Large intestine (tissue), 3 donors: ENCODE measurements around the gene COL26A1. TPM values are rescaled to one million over a fixed set of nuclear protein-coding genes. Genes with fewer than 3 reads are reported as not detected.

Source experiments
- DNase-seq, 2 donors: peaks; one replicate each; pipeline versions ENCODE4 v3.0.0 to v3.0.0-alpha.2; 2013
- H3K27ac ChIP-seq: one replicate; pipeline ENCODE4 v1.5.1; 2013; ENCODE audit warnings: low read length
- H3K27me3 ChIP-seq: 2 replicates; pipeline ENCODE4 v1.6.1; 2013; ENCODE audit warnings: low read length; ENCODE audit not compliant: control insufficient read depth, insufficient read depth
- H3K36me3 ChIP-seq: 2 replicates; pipeline ENCODE4 v1.6.1; 2013; ENCODE audit warnings: low read length; ENCODE audit not compliant: control insufficient read depth, insufficient read depth
- H3K4me1 ChIP-seq: one replicate; pipeline ENCODE4 v1.6.1; 2013; ENCODE audit warnings: low read length; ENCODE audit not compliant: control insufficient read depth, insufficient read depth
- H3K4me3 ChIP-seq: one replicate; pipeline ENCODE4 v1.5.1; 2013; ENCODE audit warnings: low read length
- H3K9me3 ChIP-seq: one replicate; pipeline ENCODE4 v1.6.1; 2013; ENCODE audit warnings: mild to moderate bottlenecking, low read depth, low read length, moderate library complexity; ENCODE audit not compliant: control insufficient read depth
- WGBS: methylation state at CpG from one replicate; pipeline ENCODE4 v1.1.5; 2013; ENCODE audit warnings: low lambda C conversion rate; ENCODE audit not compliant: insufficient coverage; 5-methylcytosine and 5-hydroxymethylcytosine counted together
- polyA plus RNA-seq: library from polyadenylated mRNA; unstranded; fragments of 120-200 nt; gene quantifications from one replicate; pipeline ENCODE4 v1.2.1, GENCODE V29; 2013

COL26A1 gene
- polyA plus RNA-seq, 1 donor: 1.0 TPM

DNA sequence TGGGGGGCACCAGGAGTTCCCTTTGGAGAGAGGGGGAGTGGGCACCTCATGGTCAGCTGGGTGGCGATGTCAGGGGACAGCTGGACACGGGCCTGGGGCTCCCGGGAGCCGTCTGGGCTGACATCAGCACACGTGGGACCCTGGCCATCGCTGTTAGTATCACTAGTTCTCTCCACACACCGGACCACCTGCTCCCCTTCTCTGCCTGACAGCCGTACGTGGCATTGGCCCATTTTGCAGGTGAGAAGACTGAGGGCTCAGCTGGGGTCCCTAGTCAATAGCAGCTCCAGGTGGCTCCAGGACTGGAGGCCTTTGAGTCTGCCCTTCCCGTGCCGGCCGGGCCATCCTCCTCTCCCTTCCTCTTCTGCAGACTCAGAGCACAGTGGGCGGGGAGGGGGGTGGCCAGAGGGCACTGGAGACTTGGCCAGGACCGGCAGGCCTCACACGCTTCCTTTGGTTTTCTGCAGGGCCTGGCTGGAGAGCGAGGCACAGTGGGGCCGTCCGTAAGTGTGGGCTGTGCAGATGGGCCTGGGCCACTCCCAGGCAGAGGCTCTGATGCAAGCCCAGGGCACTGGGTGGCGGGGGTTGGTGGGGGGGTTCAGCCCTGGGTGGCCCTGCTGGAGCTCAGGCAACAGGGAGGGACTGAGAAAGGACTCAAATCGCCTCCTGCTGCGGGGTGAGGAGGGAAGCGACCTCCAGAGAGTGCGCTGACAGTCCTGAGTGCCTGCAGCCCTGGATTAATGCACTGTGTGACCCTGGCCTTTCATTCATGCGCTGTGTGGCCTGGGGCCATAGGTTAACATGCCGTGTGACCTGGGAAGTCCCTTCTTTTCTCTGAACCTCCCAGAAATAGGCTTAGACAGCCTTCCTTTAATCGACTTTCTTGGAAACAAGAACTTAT is 188.2 kb downstream of the COL26A1 start:
- no peaks in the 10 kb centered on the region for H3K36me3 ChIP-seq
- H3K4me3 ChIP-seq: no peak overlapping the region
- WGBS: no CpG with 5 or more reads among the region's 26 CpGs
- H3K27ac ChIP-seq: no peak overlapping the region
- no peaks in the 10 kb centered on the region for H3K4me1 ChIP-seq
- no peak for DNase-seq
- H3K27me3 ChIP-seq: no peaks in the 10 kb centered on the region
- H3K9me3 ChIP-seq: no peaks in the 10 kb centered on the region

DNA sequence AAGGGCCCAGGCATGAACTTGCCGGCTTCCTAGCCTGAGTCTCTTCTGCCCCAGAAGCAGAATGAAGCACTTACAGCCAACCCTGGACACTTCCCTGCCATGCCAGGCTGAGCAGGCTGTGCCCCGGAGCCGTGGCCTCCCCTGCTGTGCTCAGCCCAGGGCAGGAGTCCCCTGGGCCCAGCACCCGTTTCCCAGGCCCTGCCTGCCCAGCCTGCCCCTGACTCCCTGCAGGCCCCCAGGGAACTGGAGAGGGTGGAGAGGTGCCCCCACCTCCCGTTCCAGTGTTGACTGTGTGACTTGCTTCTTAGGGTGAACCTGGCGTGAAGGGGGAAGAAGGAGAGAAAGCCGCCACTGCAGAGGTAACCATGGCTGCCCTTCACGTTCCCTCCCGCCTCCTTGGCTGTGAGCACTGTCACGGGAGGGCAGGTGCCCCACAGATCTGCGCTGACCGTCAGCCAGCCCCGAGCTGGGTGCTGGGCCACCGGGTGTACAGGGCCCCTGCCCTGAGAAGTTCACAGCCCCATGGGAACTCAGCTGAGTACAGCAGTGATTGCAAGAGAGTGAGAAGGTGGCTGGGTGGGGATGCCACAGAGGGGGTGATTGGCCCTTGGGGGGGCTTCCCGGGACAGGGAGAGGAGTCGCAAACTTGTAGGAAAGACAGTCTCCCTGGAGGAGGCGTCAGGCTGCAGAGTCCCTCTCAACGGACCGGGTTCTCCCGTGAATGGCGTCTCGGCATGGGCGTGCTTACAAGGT is 190.5 kb downstream of the COL26A1 start:
- no peaks in the 10 kb centered on the region for H3K27me3 ChIP-seq
- H3K36me3 ChIP-seq: no peaks in the 10 kb centered on the region
- H3K27ac ChIP-seq: no peak overlapping the region
- no peaks in the 10 kb centered on the region for H3K9me3 ChIP-seq
- no peaks in the 10 kb centered on the region for H3K4me1 ChIP-seq
- no peak for DNase-seq
- WGBS: no CpG with 5 or more reads among the region's 23 CpGs
- no peak overlapping the region for H3K4me3 ChIP-seq

DNA sequence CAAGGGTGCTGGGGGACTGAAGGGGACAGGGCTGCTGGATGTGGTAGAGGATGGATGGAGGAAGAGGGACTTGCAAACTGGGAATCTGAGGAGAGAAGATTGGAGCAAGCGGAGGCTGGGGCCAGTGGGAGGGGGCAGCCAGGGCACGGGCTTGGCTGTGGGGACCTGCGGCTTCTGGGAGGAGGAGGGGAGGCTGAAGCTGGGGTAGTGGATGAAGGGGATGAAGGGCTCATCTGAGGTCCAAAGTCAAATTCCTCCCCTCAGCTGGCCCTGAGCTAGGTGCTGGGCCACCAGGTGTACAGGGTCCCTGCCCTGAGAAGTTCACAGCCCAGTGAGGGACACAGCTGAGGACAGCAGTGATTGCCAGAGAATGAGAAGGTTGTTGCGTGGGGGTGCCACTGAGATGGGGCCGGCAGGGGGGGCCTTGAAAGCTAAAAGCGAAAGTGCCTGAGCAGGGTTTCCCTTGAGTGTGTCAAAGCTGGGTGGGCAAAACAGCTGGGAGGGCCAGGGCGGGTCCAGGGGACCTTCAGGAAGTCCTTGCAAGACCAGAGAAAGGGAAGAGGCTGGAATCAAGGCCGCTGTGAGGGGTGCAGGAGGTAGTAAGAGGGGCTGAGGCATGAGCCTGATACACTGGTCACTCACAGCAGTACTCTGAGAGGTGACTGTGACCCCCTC is 191.2 kb downstream of the COL26A1 start:
- Histone ChIP-seq H3K4me1 (no peaks in the 10 kb centered on the region), H3K4me3 (no peak overlapping the region), H3K27ac (no peak overlapping the region), H3K27me3 (no peaks in the 10 kb centered on the region), H3K36me3 (no peaks in the 10 kb centered on the region), H3K9me3 (no peaks in the 10 kb centered on the region)
- 40% methylated on average over 2 of the region's 8 CpGs for WGBS
- no peak for DNase-seq

DNA sequence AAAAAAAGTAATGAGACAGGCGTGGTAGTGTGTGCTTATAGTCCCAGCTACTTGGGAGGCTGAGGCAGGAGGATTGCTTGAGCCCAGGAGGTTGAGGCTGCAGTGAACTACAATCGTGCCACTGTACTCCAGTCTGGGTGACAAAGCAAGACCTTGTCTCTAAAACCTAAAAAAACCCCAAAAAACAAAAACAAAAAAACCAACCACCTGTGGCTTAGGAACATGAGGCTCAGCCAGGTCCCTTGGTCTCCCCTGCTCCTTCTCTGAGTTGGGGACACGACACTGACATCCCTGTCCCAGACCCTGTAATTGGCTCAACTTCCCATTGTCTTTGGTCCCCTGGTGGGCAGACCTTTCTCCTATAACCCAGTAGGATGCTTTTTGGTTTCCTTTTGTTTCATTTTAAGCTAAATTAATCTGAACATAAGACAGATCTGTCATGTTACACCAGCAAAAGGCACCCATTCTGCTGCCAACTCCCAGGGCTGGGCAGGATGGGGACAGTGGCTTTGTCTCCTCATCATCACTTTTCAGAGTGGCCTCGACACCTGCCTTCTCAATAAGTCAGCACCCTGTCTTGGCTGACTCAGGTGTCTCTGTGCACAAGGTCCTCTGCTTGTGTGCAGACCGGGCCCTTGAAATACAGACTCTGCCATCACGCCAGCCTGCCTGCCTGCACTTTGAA is 192.1 kb downstream of the COL26A1 start:
- H3K4me1 ChIP-seq: no peaks in the 10 kb centered on the region
- no peak overlapping the region for H3K27ac ChIP-seq
- H3K9me3 ChIP-seq: no peaks in the 10 kb centered on the region
- no peak overlapping the region for H3K4me3 ChIP-seq
- no CpG with 5 or more reads among the region's 6 CpGs for WGBS
- no peaks in the 10 kb centered on the region for H3K36me3 ChIP-seq
- no peak for DNase-seq
- no peaks in the 10 kb centered on the region for H3K27me3 ChIP-seq

DNA sequence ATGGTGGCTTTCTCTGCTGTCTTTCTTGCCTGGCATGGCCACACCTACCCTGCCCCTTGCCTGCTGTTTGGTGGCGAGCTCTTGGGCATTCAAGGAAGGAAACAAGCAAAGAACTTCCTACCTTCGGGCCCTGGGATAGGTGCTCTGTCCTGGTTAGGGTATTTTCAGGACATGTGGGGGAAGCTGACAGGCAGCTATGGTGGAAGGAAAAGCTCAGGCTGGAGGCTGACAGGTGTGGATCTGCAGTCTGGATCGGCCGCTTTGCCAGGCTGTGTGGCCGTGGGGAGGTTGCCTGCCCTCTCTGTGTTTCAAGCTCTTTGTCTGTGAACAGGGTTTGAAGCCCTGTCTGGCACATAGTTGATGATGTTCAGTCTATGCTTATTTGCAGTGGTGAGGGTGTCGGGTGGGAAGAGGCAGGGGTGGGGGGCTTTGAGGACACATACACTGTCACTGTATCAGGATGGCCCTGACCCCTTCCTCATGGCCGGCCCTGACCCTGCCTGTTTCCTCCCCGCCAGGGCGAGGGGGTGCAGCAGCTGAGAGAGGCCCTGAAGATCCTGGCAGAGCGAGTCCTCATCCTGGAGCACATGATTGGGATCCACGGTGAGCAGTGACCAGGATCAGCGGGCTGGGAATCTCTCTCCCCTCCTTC is 192.7 kb downstream of the COL26A1 start:
- Histone ChIP-seq H3K27me3 (no peaks in the 10 kb centered on the region), H3K36me3 (no peaks in the 10 kb centered on the region), H3K4me3 (no peak overlapping the region), H3K9me3 (no peaks in the 10 kb centered on the region), H3K4me1 (no peaks in the 10 kb centered on the region), H3K27ac (no peak overlapping the region)
- no peak for DNase-seq
- no CpG with 5 or more reads among the region's 12 CpGs for WGBS

DNA sequence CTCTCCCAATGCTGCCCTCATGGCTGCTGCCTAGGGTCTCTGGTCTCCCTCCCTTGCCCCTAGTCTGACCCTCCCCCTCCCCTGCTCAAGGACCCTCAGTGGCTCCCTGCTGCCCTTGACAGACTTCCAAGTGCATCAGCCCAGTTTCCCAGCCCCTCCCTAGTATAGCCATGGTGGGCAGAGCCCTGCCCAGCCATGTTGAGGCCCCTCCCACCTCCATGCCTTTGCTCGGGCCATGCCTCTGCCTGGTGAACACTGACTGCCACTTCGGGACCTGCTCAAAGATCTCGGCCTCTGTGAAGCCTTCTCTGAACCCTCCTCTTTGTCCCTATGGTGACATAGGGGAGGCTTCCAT is 193.2 kb downstream of the COL26A1 start:
- Histone ChIP-seq H3K9me3 (no peaks in the 10 kb centered on the region), H3K27ac (no peak overlapping the region), H3K36me3 (no peaks in the 10 kb centered on the region), H3K4me1 (no peaks in the 10 kb centered on the region), H3K27me3 (no peaks in the 10 kb centered on the region), H3K4me3 (no peak overlapping the region)
- no peak for DNase-seq
- WGBS: no CpG with 5 or more reads among the region's 3 CpGs

DNA sequence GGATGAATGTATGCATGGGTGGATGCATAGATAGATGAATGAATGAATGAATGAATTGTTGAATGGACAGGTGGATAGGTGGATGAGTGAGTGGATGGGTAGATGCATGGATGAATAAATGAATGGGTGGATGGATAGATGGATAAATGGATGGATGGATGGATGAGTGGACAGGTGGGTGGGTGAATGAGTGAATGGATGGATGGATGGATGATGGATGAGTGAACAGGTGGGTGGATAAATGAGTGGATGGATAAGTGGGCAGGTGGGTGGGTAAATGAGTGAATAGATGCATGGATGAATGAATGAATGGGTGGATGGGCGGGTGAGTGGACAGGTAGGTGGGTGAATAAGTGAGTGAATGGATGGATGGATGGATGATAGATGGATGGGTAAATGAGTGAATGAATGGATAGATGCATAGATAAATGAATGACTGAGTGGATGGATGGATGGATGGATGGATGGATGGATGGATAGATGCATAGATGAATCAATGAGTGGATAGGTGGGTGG is 193.8 kb downstream of the COL26A1 start:
- Histone ChIP-seq H3K27ac (no peak overlapping the region), H3K9me3 (no peaks in the 10 kb centered on the region), H3K27me3 (no peaks in the 10 kb centered on the region), H3K36me3 (no peaks in the 10 kb centered on the region), H3K4me1 (no peaks in the 10 kb centered on the region), H3K4me3 (no peak overlapping the region)
- DNase-seq: no peak
- WGBS: 100% methylated on average over 1 of the region's 1 CpG

DNA sequence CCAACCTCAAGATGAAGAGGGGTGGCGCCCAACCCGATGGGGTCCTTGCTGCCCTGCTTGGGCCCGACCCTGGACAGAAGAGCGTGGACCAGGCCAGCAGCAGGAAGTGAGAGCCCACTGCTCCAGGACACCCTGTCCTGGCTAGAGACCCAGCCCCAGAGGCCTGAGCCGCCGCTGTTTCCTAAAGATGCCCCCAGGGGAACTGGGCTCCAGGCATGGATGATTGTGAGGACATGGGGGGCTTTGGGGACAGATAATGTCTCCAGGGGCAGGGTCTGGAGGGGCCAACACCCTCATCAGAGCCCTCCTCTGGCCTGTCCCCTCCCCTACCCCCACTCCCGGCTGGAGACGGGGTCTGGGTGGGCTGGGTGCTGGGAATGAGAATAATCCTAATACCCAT is 194.7 kb downstream of the COL26A1 start:
- DNase-seq: no peak
- no CpG with 5 or more reads among the region's 8 CpGs for WGBS

DNA sequence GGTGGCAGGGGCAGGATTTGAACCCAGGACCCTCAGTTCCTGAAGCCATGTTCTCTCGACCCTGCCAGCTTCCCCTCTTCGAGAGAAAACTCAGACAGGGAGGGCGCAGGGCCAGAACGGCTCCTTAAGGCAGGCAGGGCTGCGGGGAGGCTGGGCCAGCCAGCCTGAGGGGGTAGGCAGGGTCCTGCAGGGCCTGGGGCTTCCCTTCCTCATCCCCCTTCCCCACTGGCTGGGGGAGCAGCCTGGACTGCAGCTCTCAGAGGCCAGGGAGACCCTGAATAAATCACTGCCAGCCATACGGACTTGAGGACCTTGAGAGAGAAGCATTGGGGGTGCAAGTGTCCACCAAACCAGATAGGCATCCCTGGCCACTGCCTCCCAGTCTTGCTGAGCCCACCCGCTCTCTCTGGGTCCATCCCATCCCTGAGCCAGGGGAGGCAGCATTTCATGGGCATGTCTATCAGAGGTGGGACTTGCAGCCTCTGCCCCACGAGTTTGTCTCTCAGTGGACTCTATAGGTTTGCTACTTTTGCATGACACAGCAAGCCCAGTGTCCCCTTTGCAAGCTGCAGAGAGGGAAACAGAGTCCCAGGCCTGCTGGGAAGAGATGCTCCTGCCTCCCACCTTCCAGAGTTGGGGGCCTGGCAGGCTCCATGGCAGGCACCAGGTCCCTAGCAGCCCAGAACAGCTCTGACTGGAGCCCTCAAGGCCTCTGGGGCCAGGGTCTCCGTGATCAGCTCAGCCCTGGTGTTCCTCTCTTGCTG is 195.5 kb downstream of the COL26A1 start:
- no peak overlapping the region for H3K27ac ChIP-seq
- H3K4me3 ChIP-seq: no peak overlapping the region
- DNase-seq: no peak
- no peaks in the 10 kb centered on the region for H3K4me1 ChIP-seq
- no peaks in the 10 kb centered on the region for H3K27me3 ChIP-seq
- WGBS: no CpG with 5 or more reads among the region's 9 CpGs
- no peaks in the 10 kb centered on the region for H3K9me3 ChIP-seq
- H3K36me3 ChIP-seq: no peaks in the 10 kb centered on the region

More for the DNA sequence above, 194.7 kb downstream of the COL26A1 start:
- Histone ChIP-seq H3K27ac (no peak overlapping the region), H3K27me3 (no peaks in the 10 kb centered on the region), H3K4me1 (no peaks in the 10 kb centered on the region), H3K9me3 (no peaks in the 10 kb centered on the region), H3K36me3 (no peaks in the 10 kb centered on the region), H3K4me3 (no peak overlapping the region)
